GM13976 (cell line): ENCODE data around the gene COL20A1.

Experiments
- DNase-seq: peaks from one replicate; pipeline ENCODE4 v3.0.0; 2012; ENCODE audit warnings: low spot score
- in situ Hi-C: fragments of 300-500 bp; cut with MboI; formaldehyde crosslinking; loops from one replicate; pipeline ENCODE4 v1.12.0; 2022; ENCODE audit warnings: low sequenced_read_pairs, mixed read lengths, inconsistent platforms; ENCODE audit not compliant: unreplicated experiment
- TF ChIP-seq, protein P1 (sequence below): IDR thresholded peaks from 2 replicates; pipeline ENCODE4 v1.5.1; 2012; ENCODE audit warnings: borderline replicate concordance, mild to moderate bottlenecking; ENCODE audit not compliant: insufficient read depth; ENCODE audit errors: extremely low read depth, missing control alignments, control extremely low read depth

Gene COL20A1

DNA sequence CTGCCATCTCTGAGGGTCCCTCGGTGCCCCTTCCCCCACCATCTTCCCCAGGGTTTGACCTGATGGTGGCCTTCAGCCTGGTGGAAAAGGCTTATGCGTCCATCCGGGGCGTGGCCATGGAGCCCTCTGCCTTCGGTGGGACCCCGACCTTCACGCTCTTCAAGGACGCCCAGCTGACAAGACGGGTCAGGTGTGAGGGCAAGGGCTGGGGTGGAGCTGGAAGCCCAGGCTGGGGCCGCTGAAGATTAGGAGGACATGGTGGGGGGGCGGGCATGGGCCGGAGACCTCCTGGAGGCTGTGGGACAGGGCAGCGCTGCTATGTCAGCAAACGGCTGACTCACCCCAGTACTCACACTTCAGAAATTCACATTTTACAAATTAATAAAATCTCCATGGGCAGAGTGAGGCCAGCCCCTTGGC, 23.5 kb downstream of the COL20A1 start:
- no peak for DNase-seq
- in situ Hi-C loops = no loop called here
- TF ChIP-seq, protein P1, sequence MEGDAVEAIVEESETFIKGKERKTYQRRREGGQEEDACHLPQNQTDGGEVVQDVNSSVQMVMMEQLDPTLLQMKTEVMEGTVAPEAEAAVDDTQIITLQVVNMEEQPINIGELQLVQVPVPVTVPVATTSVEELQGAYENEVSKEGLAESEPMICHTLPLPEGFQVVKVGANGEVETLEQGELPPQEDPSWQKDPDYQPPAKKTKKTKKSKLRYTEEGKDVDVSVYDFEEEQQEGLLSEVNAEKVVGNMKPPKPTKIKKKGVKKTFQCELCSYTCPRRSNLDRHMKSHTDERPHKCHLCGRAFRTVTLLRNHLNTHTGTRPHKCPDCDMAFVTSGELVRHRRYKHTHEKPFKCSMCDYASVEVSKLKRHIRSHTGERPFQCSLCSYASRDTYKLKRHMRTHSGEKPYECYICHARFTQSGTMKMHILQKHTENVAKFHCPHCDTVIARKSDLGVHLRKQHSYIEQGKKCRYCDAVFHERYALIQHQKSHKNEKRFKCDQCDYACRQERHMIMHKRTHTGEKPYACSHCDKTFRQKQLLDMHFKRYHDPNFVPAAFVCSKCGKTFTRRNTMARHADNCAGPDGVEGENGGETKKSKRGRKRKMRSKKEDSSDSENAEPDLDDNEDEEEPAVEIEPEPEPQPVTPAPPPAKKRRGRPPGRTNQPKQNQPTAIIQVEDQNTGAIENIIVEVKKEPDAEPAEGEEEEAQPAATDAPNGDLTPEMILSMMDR = no peak

DNA sequence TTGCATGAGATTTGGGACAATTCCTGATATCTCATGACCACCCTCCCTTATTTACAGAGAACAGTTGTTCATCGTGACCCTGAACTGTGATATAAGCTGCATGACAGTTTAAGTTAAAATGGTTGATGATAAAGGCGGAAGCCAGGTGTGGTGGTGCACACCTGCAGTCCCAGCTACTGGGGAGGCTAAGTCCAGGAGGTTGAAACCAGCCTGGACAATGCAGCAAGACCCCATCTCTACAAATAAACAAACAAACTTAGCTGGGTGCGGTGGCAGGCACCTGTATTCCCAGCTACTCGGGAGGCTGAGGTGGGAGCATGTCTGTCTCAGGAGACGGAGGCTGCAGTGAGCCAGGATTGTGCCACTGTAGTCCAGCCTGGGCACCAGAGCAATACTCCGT, 24.1 kb downstream of the COL20A1 start:
- TF ChIP-seq, protein P1 = no peak
- DNase-seq = no peak
- in situ Hi-C loops = no loop called here

DNA sequence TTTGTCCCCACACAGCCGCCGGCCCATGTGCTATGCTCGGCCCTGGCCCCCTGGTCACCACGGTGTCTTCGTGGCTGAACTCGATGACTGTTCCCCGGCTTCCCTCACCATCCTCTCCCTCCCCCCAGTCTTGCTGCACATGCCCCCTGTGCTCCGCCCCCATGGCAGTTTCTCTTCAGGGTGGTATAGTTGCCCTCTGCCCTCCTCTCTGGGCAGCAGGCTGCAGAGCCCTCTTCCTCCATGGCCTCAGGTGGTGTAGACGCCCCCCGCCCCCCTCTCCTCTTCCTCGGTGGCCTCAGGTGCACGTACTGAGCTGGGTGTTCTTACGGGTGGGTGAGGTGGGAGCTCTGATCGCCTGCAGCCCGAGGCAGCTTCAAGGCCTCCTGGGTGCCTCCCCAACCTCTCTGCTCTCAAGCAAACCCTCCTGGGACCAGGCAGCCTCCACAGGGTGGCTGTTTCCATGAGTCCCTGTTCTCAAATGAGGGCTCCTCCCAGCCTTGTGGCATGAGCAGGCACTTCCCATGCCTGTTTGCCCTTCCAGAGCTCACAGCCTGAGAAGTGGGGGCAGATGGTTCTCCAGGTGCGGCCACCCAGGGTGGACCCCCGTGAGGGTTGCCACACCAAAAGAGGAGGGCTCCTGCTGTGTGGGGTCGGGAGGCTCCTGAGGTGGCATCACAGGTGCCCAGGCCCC, 24.8 kb downstream of the COL20A1 start:
- in situ Hi-C loops = no loop called here
- DNase-seq = no peak
- TF ChIP-seq, protein P1 = no peak

DNA sequence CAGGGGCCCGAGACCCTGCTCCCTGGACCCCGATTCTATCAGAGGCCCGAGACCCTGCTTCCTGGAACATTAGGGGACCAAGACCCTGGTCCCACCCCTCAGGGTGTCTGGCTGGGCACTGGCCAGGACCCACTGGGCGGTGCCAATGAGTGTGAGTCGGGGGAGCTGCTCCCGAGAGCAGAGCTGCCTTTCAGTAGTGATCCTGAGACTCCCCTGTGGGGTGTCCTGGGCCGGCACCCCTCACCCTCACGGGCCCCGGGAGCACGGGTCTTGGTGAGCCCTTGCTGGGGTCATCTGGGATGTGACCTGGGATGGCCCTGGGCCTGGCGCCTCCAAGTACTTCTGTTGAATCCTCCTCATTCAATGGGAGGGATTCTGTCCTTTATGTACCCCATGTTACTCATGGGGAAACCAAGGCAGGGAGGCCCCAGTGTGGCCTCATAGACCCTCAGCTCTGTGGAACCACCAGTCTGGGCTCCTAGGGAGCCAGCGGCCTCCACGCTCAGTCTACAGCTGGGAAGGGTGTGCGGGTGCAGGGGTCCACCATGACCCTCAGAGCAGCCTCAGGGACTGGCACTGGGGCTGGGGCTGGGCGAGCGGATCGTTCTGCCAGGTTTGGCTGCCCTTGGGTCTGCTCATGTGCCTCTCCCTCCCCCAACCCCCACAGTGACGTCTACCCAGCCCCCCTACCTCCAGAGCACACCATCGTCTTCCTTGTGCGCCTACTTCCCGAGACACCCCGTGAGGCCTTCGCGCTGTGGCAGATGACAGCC, 25.6 kb downstream of the COL20A1 start:
- in situ Hi-C loops = no loop called here
- TF ChIP-seq, protein P1 = no peak
- DNase-seq = no peak

DNA sequence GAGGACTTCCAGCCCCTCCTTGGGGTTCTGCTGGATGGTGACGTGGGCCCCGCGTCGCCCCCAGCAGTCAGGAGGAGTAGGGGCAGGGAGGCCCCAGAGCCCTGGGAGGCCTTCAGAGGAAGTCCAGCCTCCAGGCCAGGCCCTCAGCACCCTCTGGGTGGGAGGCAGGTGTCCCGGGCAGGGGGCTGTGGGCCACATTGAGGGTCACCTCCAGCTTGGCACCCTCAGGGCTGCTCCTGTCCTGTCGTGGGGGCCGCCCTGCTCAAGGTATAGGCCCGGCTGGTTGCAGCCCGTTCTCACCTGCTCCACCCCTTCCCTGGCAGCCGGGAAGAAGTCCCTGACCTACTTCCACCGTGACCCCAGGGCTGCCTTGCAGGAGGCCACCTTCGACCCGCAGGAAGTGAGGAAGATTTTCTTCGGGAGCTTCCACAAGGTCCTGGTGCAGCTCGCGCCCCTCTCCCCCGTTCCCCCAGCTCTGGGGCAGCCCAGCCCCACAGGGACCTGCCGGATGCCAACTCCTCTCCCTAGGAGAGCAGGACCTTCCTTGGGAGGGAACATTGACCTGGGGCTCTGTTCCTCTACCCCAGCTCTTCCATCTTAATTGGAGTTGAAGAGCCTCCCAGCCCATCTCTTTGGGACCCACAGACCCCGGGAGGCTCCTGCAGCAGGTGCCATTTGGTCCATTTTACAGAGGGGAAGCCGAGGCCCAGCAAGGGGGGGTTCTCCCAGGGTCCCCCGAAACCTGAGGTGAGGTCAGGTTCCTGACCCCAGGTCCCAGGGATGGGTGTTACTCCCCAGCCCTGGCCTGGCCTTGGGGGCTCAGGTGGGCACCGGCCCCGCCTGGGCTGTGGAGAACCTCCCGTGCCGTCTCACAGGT, 26.4 kb downstream of the COL20A1 start:
- in situ Hi-C loops = no loop called here
- TF ChIP-seq, protein P1 = no peak
- DNase-seq = no peak

DNA sequence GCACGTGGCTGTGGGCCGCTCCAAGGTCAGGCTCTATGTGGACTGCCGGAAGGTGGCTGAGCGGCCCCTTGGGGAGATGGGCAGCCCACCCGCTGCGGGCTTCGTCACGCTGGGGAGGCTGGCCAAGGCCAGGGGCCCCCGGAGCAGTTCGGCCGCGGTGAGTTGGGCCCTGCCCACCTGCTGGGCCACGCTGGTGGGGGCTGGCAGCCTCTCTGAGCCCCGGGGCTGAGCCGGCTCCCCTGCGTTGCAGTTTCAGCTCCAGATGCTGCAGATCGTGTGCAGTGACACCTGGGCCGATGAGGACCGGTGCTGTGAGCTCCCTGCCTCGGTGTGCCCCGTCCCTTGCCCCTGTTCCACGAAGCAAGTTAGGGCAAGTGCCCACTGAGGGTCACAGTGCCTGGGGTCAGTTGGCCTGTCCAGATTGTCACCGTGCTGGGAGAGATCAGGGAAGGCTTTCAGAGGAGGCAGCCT, 27.1 kb downstream of the COL20A1 start:
- no peak for DNase-seq
- in situ Hi-C loops = no loop called here
- TF ChIP-seq, protein P1 = no peak
